Osteoblast (primary cell): ENCODE data around the gene ANKRD53. TPM values are rescaled to one million over a fixed set of nuclear protein-coding genes. Genes with fewer than 3 reads are reported as not detected.
A peak's percentile ranks its signal among the peaks of the same experiment; 100 is the strongest.

ENCODE experiments used
- DNase-seq: peaks from one replicate; pipeline ENCODE4 v3.0.0; 2011; ENCODE audit warnings: low spot score, mixed read lengths; ENCODE audit not compliant: insufficient read length; ENCODE audit errors: missing footprints
- H2AFZ ChIP-seq: 2 replicates; pipeline ENCODE4 v1.6.0; 2011; ENCODE audit warnings: mild to moderate bottlenecking, low read length
- H3K27ac ChIP-seq: 2 replicates; pipeline ENCODE4 v1.5.1; 2011; ENCODE audit warnings: mild to moderate bottlenecking, low read depth, low read length, moderate library complexity
- H3K27me3 ChIP-seq: 2 replicates; pipeline ENCODE4 v1.6.0; 2012; ENCODE audit warnings: mild to moderate bottlenecking, control low read depth, inconsistent platforms, low read length, moderate library complexity; ENCODE audit not compliant: insufficient read depth
- H3K36me3 ChIP-seq: 2 replicates; pipeline ENCODE4 v1.5.1; 2011; ENCODE audit warnings: mild to moderate bottlenecking, low read length, control low read depth, moderate library complexity; ENCODE audit not compliant: insufficient read depth
- H3K4me1 ChIP-seq: 2 replicates; pipeline ENCODE4 v1.5.1; 2011; ENCODE audit warnings: mild to moderate bottlenecking, low read length, control low read depth, moderate library complexity; ENCODE audit not compliant: insufficient read depth
- H3K4me2 ChIP-seq: 2 replicates; pipeline ENCODE4 v1.6.0; 2011; ENCODE audit warnings: mild to moderate bottlenecking, low read length; ENCODE audit not compliant: insufficient read depth
- H3K4me3 ChIP-seq: fragments of 200-600 bp; sonication (generic); 3 replicates; pipeline ENCODE4 v1.5.1; 2012; ENCODE audit warnings: mild to moderate bottlenecking, low read length, inconsistent platforms; ENCODE audit not compliant: insufficient read depth
- H3K79me2 ChIP-seq: 2 replicates; pipeline ENCODE4 v1.6.0; 2012; ENCODE audit warnings: mild to moderate bottlenecking, low read length, control low read depth, inconsistent platforms; ENCODE audit not compliant: insufficient read depth
- H3K9me3 ChIP-seq: 2 replicates; pipeline ENCODE4 v1.5.1; 2011; ENCODE audit warnings: low read depth, low read length, control low read depth
- H4K20me1 ChIP-seq: 2 replicates; pipeline ENCODE4 v1.6.0; 2012; ENCODE audit warnings: mild to moderate bottlenecking, low read length, control low read depth; ENCODE audit not compliant: insufficient read depth
- total RNA-seq: library from RNA; depleted of rRNA; stranded (reverse); fragments of >200 nt; gene quantifications from 2 replicates; pipeline ENCODE4 v1.2.3, GENCODE V29; 2012
- TF ChIP-seq, protein P1 (sequence below): IDR thresholded peaks from 2 replicates; pipeline ENCODE4 v1.5.1; 2011; ENCODE audit warnings: mild to moderate bottlenecking, low read depth, low read length, moderate library complexity; ENCODE audit errors: extremely low read depth

The ANKRD53 gene
- total RNA-seq, 1 donor = 1.1 TPM

DNA sequence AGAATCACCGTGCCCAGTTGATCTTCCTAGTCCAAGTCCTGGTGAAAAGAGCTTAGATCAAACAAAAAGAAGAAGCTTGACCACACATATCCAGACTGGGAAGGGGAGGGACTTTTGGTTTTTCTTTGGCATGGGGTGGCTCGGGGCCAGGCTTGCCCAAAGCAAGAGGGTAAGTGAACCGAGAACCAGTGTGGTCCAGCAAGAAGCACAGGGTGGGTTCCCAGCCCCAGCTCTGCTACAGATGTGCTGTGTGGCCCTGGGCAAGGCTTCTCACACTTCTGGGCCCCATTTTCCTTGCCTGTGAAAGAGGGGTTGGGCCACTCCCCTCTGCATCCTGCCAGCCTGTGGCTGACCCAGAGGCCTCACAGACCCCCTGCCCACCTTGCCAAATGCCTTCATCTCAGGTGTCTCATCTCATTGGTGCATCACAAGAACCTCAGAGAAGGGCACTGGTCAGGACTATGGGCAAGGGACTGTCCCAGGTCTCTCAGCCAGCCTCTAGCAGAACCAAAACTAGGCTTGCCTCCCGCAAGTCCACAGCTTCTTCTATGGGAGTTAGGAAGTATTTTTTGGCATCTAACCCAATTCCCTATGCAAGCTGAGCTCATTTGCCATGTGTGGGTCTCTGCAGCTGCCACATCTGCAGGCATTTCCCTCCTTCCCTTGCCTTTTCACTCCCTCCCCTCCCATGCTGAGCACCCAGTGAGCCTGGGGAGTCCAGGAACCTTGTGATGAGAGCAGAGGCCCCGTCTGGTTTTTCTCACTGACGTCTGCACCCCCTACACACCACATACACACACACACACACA lies 35.8 kb upstream of the ANKRD53 start:
- TF ChIP-seq, protein P1, sequence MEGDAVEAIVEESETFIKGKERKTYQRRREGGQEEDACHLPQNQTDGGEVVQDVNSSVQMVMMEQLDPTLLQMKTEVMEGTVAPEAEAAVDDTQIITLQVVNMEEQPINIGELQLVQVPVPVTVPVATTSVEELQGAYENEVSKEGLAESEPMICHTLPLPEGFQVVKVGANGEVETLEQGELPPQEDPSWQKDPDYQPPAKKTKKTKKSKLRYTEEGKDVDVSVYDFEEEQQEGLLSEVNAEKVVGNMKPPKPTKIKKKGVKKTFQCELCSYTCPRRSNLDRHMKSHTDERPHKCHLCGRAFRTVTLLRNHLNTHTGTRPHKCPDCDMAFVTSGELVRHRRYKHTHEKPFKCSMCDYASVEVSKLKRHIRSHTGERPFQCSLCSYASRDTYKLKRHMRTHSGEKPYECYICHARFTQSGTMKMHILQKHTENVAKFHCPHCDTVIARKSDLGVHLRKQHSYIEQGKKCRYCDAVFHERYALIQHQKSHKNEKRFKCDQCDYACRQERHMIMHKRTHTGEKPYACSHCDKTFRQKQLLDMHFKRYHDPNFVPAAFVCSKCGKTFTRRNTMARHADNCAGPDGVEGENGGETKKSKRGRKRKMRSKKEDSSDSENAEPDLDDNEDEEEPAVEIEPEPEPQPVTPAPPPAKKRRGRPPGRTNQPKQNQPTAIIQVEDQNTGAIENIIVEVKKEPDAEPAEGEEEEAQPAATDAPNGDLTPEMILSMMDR = no peak
- H4K20me1 ChIP-seq = peaks cover 7% of the 10 kb centered on the region
- peak; percentile 39 for DNase-seq
- H3K4me2 ChIP-seq = no peak overlapping the region
- peaks cover 11% of the 10 kb centered on the region for H3K4me1 ChIP-seq
- no peak overlapping the region for H2AFZ ChIP-seq
- H3K27ac ChIP-seq = no peak overlapping the region
- H3K9me3 ChIP-seq = no peaks in the 10 kb centered on the region
- no peaks in the 10 kb centered on the region for H3K36me3 ChIP-seq
- H3K4me3 ChIP-seq = no peak overlapping the region
- H3K79me2 ChIP-seq = no peaks in the 10 kb centered on the region
- no peaks in the 10 kb centered on the region for H3K27me3 ChIP-seq

DNA sequence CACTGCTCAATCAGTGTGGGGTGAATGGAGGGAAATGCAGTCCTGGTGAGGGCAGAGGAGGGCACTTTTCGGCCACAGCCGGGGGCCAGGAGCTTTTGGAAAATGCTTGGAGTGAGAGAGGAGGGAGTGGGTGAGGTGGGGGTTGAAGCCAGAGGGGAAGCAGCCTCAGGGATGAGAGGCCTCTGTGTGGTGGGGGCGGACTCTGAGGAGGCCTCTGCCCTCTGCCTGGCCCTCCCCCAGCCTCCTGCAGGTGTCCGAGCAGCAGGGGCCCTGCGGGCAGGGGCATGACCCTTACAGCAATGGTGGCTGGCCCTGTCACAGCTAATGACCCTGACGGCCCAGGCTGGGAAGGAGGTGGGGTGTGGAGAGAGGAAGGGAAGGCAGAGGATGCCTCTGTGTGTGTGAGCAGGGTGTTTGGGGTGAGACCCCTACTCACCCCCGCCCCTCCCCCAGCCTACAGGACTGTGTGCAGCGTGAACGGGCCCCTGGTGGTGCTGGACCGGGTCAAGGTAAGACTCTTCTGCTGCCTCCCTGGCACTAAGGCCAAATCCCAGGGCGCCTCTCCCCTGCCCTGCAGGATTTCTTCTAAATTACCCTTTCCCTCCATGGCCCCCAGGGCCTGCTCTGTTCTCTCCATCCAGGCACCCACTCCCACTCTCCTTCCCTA lies 35.1 kb upstream of the ANKRD53 start:
- H3K27ac ChIP-seq = no peak overlapping the region
- H3K4me1 ChIP-seq = peaks cover 18% of the 10 kb centered on the region
- no peaks in the 10 kb centered on the region for H3K27me3 ChIP-seq
- peaks cover 7% of the 10 kb centered on the region for H4K20me1 ChIP-seq
- no peak overlapping the region for H2AFZ ChIP-seq
- no peak overlapping the region for H3K4me3 ChIP-seq
- no peak overlapping the region for H3K4me2 ChIP-seq
- H3K79me2 ChIP-seq = no peaks in the 10 kb centered on the region
- no peaks in the 10 kb centered on the region for H3K9me3 ChIP-seq
- H3K36me3 ChIP-seq = no peaks in the 10 kb centered on the region
- DNase-seq = peak; percentile 14
- TF ChIP-seq, protein P1 = no peak

DNA sequence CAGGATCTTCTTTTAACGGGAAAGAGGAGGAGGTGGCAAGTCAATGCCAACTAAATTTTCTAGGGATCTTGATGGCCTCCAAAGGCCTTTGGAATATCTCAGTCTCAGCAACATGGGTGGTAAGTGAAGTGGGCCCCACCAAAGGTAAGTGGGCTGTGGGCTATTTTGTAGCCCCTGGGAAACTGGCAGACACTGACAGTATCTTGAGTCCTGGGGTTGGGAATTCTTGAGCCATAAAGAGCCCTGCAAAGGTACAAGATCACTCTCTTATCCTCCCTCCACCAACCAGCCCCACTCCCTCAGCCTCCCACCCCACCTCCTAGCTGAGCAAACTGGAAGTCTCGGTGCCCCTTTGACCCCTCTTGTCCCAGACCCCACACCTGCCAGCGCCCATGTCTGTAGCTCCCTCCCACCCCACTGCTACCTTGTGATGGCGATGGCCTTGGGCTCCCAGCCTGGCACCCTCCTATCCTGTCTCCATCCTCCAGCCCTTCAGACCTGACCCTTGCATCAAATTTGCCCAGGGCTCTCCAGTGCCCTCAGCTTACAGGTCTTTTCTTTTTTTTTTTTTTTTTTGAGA lies 34.2 kb upstream of the ANKRD53 start:
- Histone ChIP-seq H3K27me3 (no peaks in the 10 kb centered on the region), H3K36me3 (no peaks in the 10 kb centered on the region), H2AFZ (no peak overlapping the region), H3K27ac (no peak overlapping the region), H3K4me1 (peaks cover 19% of the 10 kb centered on the region), H3K4me3 (no peak overlapping the region), H3K79me2 (no peaks in the 10 kb centered on the region), H3K4me2 (no peak overlapping the region), H4K20me1 (peaks cover 7% of the 10 kb centered on the region), H3K9me3 (no peaks in the 10 kb centered on the region)
- peak; percentile 22 for DNase-seq
- TF ChIP-seq, protein P1 = no peak
